T-cell (primary cell): ENCODE results near the gene NLRP9. TPM values are rescaled to one million over a fixed set of nuclear protein-coding genes. Genes with fewer than 3 reads are reported as not detected.

Source experiments
- ATAC-seq, 4 experiments: fragments of 200-7000 bp in 3 of 4; fragments of 150-1000 bp in 1 of 4; cut with Tn5 transposase; replicated peaks in 1 of 4; 1 replicate in 3 of 4; 2 replicates in 1 of 4; pipeline ENCODE4 v1.10.0; 2021; ENCODE audit warnings: moderate library complexity in 3 of 4, mild to moderate bottlenecking in 2 of 4, moderate number of reproducible peaks in 1 of 4
- CTCF ChIA-PET, 2 donors: fragments of 300-600 bp; sonication (Branson Sonifier 250); formaldehyde crosslinking; loops; one replicate each; lab custom pipeline; 2022; ENCODE audit warnings: antibody characterized with exemption in 2 of 2; lab: Charles Lee
- POLR2A ChIA-PET, 2 donors: fragments of 300-600 bp; sonication (Branson Sonifier 250); formaldehyde crosslinking; loops; one replicate each; lab custom pipeline; 2022; ENCODE audit warnings: antibody characterized with exemption in 2 of 2; lab: Charles Lee
- DNase-seq, 35 experiments: peaks; one replicate each; pipeline versions ENCODE4 v3.0.0 to v3.0.0-alpha.2; 2013 to 2023
- H3K27ac ChIP-seq: one replicate; pipeline ENCODE4 v1.5.1; 2013; ENCODE audit warnings: low read length
- H3K27me3 ChIP-seq, 2 experiments: replicated peaks in 1 of 2; 1 replicate in 1 of 2; 2 replicates in 1 of 2; pipeline versions ENCODE4 v1.6.1 to v1.7.0; 2013; ENCODE audit warnings: low read length in 1 of 2, mixed read lengths in 1 of 2; ENCODE audit not compliant: control insufficient read depth in 2 of 2, insufficient read depth in 2 of 2; ENCODE audit errors: extremely low read depth in 1 of 2
- H3K36me3 ChIP-seq, 2 donors: 1 replicate in 1 of 2; 2 replicates in 1 of 2; pipeline versions ENCODE4 v1.6.1 to v1.7.0; 2013; ENCODE audit warnings: low read length in 1 of 2; ENCODE audit not compliant: control insufficient read depth in 2 of 2, insufficient read depth in 1 of 2; ENCODE audit errors: extremely low read depth in 1 of 2
- H3K4me1 ChIP-seq, 2 experiments: 1 replicate in 1 of 2; 2 replicates in 1 of 2; pipeline versions ENCODE4 v1.6.1 to v1.7.0; 2013; ENCODE audit warnings: low read length in 2 of 2, mixed read lengths in 1 of 2; ENCODE audit not compliant: insufficient read depth in 2 of 2, control insufficient read depth in 1 of 2; ENCODE audit errors: extremely low read depth in 1 of 2
- H3K4me3 ChIP-seq, 2 donors: 1 replicate in 1 of 2; 2 replicates in 1 of 2; pipeline versions ENCODE4 v1.5.1 to v1.7.0; 2013; ENCODE audit warnings: mild to moderate bottlenecking in 2 of 2, low read length in 1 of 2, moderate library complexity in 1 of 2; ENCODE audit not compliant: control insufficient read depth in 1 of 2; ENCODE audit errors: extremely low read depth in 1 of 2
- H3K9me3 ChIP-seq: 2 replicates; pipeline ENCODE4 v1.7.0; 2013
- H3K27ac Mint-ChIP-seq, 2 donors: one replicate each; pipeline ENCODE4 v1.8.0; 2020 to 2021; ENCODE audit warnings: mild to moderate bottlenecking in 2 of 2, mixed read lengths in 2 of 2
- H3K27me3 Mint-ChIP-seq, 2 donors: one replicate each; pipeline ENCODE4 v1.8.0; 2021 to 2022; ENCODE audit warnings: mixed read lengths in 2 of 2
- H3K36me3 Mint-ChIP-seq: one replicate; pipeline ENCODE4 v1.8.0; 2021; ENCODE audit warnings: mixed read lengths
- H3K4me1 Mint-ChIP-seq, 3 donors: one replicate each; pipeline ENCODE4 v1.8.0; 2020 to 2022; ENCODE audit warnings: mixed read lengths in 3 of 3, mild to moderate bottlenecking in 1 of 3
- H3K4me3 Mint-ChIP-seq, 3 donors: one replicate each; pipeline ENCODE4 v1.8.0; 2020 to 2022; ENCODE audit warnings: mild to moderate bottlenecking in 3 of 3, mixed read lengths in 3 of 3, moderate library complexity in 3 of 3
- H3K9me3 Mint-ChIP-seq, 3 donors: one replicate each; pipeline ENCODE4 v1.8.0; 2020 to 2022; ENCODE audit warnings: mixed read lengths in 3 of 3
- WGBS: methylation state at CpG from one replicate; pipeline ENCODE4 v1.1.5; 2013; ENCODE audit warnings: missing lambda C conversion rate; ENCODE audit not compliant: insufficient coverage; 5-methylcytosine and 5-hydroxymethylcytosine counted together
- total RNA-seq, 35 experiments: library from RNA in 6 of 35; stranded (reverse) in 6 of 35; fragments of 120-200 nt in 1 of 35; gene quantifications; one replicate each; pipeline versions ENCODE4 v1.2.1 to v1.2.4 and lab custom pipeline; 2013 to 2026

NLRP9 gene
- total RNA-seq, 5 donors from 2014 or later (not counting 1 experiment from before 2014, with no cell fraction given): not detected

DNA sequence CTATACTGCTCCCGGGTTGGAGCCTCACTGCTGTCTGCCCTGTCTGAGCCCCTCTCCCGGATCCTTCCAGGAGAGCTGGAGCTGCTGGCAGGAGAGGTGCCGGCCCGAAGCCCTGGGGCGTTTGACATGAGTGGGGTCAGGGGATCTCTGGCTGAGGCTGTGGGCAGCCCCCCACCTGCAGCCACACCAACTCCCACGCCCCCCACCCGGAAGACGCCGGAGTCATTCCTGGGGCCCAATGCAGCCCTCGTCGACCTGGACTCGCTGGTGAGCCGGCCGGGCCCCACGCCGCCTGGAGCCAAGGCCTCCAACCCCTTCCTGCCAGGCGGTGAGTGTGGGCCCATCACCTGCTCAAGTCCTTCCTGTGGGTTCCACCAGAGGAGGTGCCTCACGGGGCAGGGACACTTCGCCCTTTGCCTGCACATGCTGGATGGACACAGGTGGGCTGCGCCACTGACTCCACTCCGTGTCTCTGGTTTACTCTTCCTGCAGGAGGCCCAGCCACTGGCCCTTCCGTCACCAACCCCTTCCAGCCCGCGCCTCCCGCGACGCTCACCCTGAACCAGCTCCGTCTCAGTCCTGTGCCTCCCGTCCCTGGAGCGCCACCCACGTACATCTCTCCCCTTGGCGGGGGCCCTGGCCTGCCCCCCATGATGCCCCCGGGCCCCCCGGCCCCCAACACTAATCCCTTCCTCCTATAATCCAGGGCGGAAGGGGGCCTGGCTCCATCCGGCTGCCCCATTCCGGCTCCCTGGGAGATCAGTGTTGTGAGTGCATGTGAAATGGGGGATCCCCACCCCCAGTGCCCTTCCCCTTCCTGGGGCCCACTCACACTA is 43.3 kb downstream of the NLRP9 start:
- peaks cover 20% of the 10 kb centered on the region for H3K36me3 Mint-ChIP-seq
- H3K4me1 Mint-ChIP-seq: no peaks in the 10 kb centered on the region
- H3K9me3 Mint-ChIP-seq: no peaks in the 10 kb centered on the region
- H3K27me3 Mint-ChIP-seq: no peaks in the 10 kb centered on the region
- no peak overlapping the region for H3K27ac Mint-ChIP-seq
- Histone ChIP-seq H3K27ac (no peak overlapping the region), H3K9me3 (no peaks in the 10 kb centered on the region), H3K4me3 (no peak overlapping the region), H3K4me1 (no peaks in the 10 kb centered on the region), H3K27me3 (no peaks in the 10 kb centered on the region), H3K36me3 (peaks cover 42 to 58% of the 10 kb centered on the region in 2 donors)
- DNase-seq (no peak), ATAC-seq (peak in 1 of 4 experiments; percentile 14)
- POLR2A ChIA-PET: no interaction called here
- CTCF ChIA-PET: no interaction called here
- H3K4me3 Mint-ChIP-seq: no peak overlapping the region
- 93% methylated on average over 22 of the region's 37 CpGs for WGBS

DNA sequence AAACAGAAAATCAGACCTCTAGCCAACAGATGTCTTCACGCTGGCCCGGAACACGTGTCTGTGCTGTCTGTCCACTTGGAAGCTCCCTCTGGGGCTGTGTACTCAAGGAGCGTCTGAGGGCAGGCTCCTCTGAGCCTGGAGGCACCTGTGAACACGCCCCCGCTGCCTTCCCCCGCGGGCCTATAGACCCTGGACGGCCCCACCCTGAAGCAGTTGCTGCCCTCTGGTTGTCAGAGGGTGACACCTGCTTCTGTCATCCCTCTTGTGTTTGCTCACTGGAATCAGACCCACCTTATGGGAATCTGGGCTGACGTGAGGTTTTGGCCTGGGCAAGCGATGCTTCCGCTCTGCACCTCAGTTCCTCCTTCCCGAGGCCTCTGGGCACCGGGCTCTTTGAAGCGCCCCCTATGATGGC is 44.0 kb downstream of the NLRP9 start:
- DNase-seq (no peak), ATAC-seq (no peak)
- ChIA-PET POLR2A (no interaction called here), CTCF (no interaction called here)
- Histone ChIP-seq H3K36me3 (peaks cover 44 to 64% of the 10 kb centered on the region in 2 donors), H3K27ac (no peak overlapping the region), H3K9me3 (no peaks in the 10 kb centered on the region), H3K27me3 (no peaks in the 10 kb centered on the region), H3K4me1 (no peaks in the 10 kb centered on the region), H3K4me3 (no peak overlapping the region)
- Mint-ChIP-seq H3K9me3 (no peaks in the 10 kb centered on the region), H3K36me3 (peaks cover 22% of the 10 kb centered on the region), H3K4me1 (no peaks in the 10 kb centered on the region), H3K27me3 (no peaks in the 10 kb centered on the region), H3K27ac (no peak overlapping the region), H3K4me3 (no peak overlapping the region)
- WGBS: 94% methylated on average over 15 of the region's 15 CpGs

DNA sequence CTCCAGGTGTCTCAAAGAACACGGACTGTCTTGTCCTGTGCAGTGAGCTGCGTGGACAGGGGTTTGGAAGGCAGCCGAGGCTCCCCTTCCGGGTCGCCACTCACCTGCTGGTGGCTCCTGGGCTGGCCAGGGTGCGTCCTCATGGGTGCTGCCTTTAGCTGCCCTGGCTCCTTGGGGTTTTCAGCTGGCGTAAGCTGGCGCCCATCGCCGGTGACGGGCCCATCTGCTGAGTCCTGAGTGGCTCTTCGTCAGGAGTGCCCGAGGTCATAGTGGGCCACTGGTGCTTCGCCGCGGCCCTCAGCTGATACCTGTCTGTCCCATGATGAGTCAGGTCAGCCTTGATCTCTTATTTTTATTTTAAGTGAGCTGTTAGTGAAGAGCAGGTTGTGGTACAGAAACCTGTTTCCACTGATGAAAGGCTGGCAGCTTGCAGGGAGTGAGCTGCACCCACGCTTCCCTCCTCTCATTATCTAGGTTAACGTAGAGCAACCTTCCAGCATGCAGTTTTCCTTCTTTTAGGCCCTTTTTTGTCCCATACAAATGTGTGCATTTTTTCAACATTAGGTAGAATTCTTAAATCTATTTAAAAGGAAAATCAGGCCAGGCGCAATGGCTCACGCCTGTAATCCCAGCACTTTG is 44.7 kb downstream of the NLRP9 start:
- Mint-ChIP-seq H3K36me3 (peaks cover 23% of the 10 kb centered on the region), H3K4me1 (no peaks in the 10 kb centered on the region), H3K4me3 (no peak overlapping the region), H3K9me3 (no peaks in the 10 kb centered on the region), H3K27ac (no peak overlapping the region), H3K27me3 (no peaks in the 10 kb centered on the region)
- WGBS: 94% methylated on average over 16 of the region's 20 CpGs
- H3K27me3 ChIP-seq: no peaks in the 10 kb centered on the region
- H3K4me1 ChIP-seq: no peaks in the 10 kb centered on the region
- no peak overlapping the region for H3K27ac ChIP-seq
- H3K4me3 ChIP-seq: no peak overlapping the region
- H3K9me3 ChIP-seq: no peaks in the 10 kb centered on the region
- ATAC-seq (no peak), DNase-seq (no peak)
- ChIA-PET POLR2A (no interaction called here), CTCF (no interaction called here)
- H3K36me3 ChIP-seq: peaks cover 43 to 71% of the 10 kb centered on the region in 2 donors

DNA sequence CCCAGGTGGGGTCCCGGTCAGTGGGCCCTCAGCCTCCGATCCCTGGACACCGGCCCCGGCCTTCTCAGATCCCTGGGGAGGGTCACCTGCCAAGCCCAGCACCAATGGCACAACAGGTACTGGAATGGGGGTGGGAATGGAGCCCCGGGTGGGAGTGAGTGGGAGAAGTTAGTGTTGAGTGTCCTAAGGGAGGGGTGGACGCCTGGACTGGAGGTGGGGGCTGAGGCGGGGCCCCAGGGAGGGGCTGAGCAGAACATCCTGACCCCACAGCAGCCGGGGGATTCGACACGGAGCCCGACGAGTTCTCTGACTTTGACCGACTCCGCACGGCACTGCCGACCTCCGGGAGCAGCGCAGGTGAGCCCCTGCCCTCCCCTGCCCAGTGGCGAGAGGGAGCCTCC is 45.5 kb downstream of the NLRP9 start:
- H3K27ac Mint-ChIP-seq: no peak overlapping the region
- DNase-seq: no peak
- no peaks in the 10 kb centered on the region for H3K27me3 ChIP-seq
- 97% methylated on average over 17 of the region's 19 CpGs for WGBS
- H3K27ac ChIP-seq: no peak overlapping the region
- ATAC-seq: no peak
- H3K4me1 Mint-ChIP-seq: peaks cover 0 to 2% (median 0%) of the 10 kb centered on the region in 3 donors
- no peaks in the 10 kb centered on the region for H3K9me3 Mint-ChIP-seq
- H3K4me3 Mint-ChIP-seq: no peak overlapping the region
- peaks cover 49 to 73% of the 10 kb centered on the region in 2 donors for H3K36me3 ChIP-seq
- peaks cover 0 to 8% of the 10 kb centered on the region in 2 experiments for H3K4me1 ChIP-seq
- H3K27me3 Mint-ChIP-seq: no peaks in the 10 kb centered on the region
- H3K9me3 ChIP-seq: no peaks in the 10 kb centered on the region
- POLR2A ChIA-PET: no interaction called here
- H3K36me3 Mint-ChIP-seq: peaks cover 20% of the 10 kb centered on the region
- no peak overlapping the region for H3K4me3 ChIP-seq
- CTCF ChIA-PET: no interaction called here

DNA sequence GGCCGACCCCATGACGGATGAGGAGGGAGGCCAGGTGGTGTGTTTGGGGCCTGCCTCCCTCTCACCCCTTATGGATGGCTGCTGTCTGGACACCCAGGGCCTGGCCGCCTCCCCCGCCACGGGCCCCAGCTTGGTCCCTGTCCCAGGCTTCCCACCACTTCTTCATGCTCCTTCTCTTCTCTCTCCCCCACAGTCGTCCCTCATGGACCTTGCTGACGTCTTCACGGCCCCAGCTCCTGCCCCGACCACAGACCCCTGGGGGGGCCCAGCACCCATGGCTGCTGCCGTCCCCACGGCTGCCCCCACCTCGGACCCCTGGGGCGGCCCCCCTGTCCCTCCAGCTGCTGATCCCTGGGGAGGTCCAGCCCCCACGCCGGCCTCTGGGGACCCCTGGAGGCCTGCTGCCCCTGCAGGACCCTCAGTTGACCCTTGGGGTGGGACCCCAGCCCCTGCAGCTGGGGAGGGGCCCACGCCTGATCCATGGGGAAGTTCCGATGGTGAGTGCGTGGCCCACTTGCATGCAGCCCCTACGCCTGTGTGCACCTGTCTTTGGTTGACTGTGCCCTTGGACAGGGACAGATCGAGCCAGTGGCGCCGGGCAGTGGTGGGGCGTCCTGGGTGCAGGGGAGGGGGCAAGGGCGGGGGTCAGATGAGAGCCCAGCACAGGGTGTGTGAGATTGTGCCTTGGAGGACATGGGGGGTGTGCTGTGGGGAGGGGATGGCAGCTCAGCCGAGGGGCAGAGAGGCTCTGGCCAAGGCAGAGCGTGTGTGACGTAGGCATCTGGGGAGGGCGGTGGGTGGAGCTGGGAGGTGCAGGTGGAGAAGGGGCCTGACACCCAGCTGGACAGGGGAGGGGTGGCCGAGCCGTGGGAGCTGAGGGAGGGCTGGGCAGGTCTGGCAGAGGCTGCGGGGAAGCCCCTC is 46.4 kb downstream of the NLRP9 start:
- CTCF ChIA-PET: interaction anchor here in 1 of 2 donors (0.6 kb wide), 1 partner anchor 546 kb away, joined by 5 read pairs; no protein-coding TSS in a partner anchor
- Mint-ChIP-seq H3K4me1 (peaks cover 0 to 6% (median 3%) of the 10 kb centered on the region in 3 donors), H3K4me3 (no peak overlapping the region), H3K9me3 (no peaks in the 10 kb centered on the region), H3K27ac (no peak overlapping the region), H3K36me3 (peaks cover 15% of the 10 kb centered on the region), H3K27me3 (no peaks in the 10 kb centered on the region)
- no peak for ATAC-seq
- H3K4me1 ChIP-seq: peaks cover 0 to 14% of the 10 kb centered on the region in 2 experiments
- H3K36me3 ChIP-seq: peaks cover 45 to 78% of the 10 kb centered on the region in 2 donors
- no peak overlapping the region for H3K4me3 ChIP-seq
- no peak overlapping the region for H3K27ac ChIP-seq
- H3K27me3 ChIP-seq: no peaks in the 10 kb centered on the region
- 96% methylated on average over 27 of the region's 31 CpGs for WGBS
- POLR2A ChIA-PET: interaction anchor here in 1 of 2 donors (0.6 kb wide), 1 partner anchor 23 kb away, joined by 9 read pairs; no protein-coding TSS in a partner anchor
- H3K9me3 ChIP-seq: no peaks in the 10 kb centered on the region
- no peak for DNase-seq
